Measurements from ENCODE around the gene SRRM2.

GRCh38 chr16:2776500-2777139 lies 24.2 kb downstream of the SRRM2 start:
- no peak for TF ChIP-seq CTCF (conservative IDR thresholded peaks at IDR 0.05)
- TF ChIP-seq EZH2 (IDR thresholded peaks at IDR 0.05; ENCODE audit: low read depth), result no peak

Data from PC-9 (cell line).